ENCODE results near the gene S100A6.

Gene S100A6

GRCh38 chr1:153515504-153516394 is 20.0 kb downstream of the S100A6 start:
- DNase-seq (ENCODE audit: extremely low read depth, low read depth): no peak
- TF ChIP-seq CTCF (IDR thresholded peaks at IDR 0.05; ENCODE audit: low read depth, low read length, missing control alignments): no peak
- H3K4me3 ChIP-seq (replicated peaks; ENCODE audit: low read depth, low read length): no peak overlapping the region

- H3K4me3 ChIP-seq (replicated peaks; ENCODE audit: low read depth, low read length): no peak overlapping the region
- TF ChIP-seq CTCF (IDR thresholded peaks at IDR 0.05; ENCODE audit: low read depth, low read length, missing control alignments): no peak
- no peak for DNase-seq (ENCODE audit: extremely low read depth, low read depth)
These were observed 22.1 kb downstream of the S100A6 start for GRCh38 chr1:153513666-153514065.

GRCh38 chr1:153513023-153513422 is 22.8 kb downstream of the S100A6 start:
- H3K4me3 ChIP-seq (replicated peaks; ENCODE audit: low read depth, low read length): no peak overlapping the region
- TF ChIP-seq CTCF (IDR thresholded peaks at IDR 0.05; ENCODE audit: low read depth, low read length, missing control alignments): no peak
- DNase-seq (ENCODE audit: extremely low read depth, low read depth): no peak

GRCh38 chr1:153510984-153511410 is 24.8 kb downstream of the S100A6 start:
- DNase-seq (ENCODE audit: extremely low read depth, low read depth): no peak
- peak; percentile 96 for TF ChIP-seq CTCF (IDR thresholded peaks at IDR 0.05; ENCODE audit: low read depth, low read length, missing control alignments)
- no peak overlapping the region for H3K4me3 ChIP-seq (replicated peaks; ENCODE audit: low read depth, low read length)

GRCh38 chr1:153509729-153510354 is 25.9 kb downstream of the S100A6 start:
- no peak for DNase-seq (ENCODE audit: extremely low read depth, low read depth)

GRCh38 chr1:153509036-153509435 is 26.8 kb downstream of the S100A6 start:
- DNase-seq (ENCODE audit: extremely low read depth, low read depth): no peak
- no peak for TF ChIP-seq CTCF (IDR thresholded peaks at IDR 0.05; ENCODE audit: low read depth, low read length, missing control alignments)

More at GRCh38 chr1:153509729-153510354, 25.9 kb downstream of the S100A6 start:
- peak; percentile 81 for TF ChIP-seq CTCF (IDR thresholded peaks at IDR 0.05; ENCODE audit: low read depth, low read length, missing control alignments)
- H3K4me3 ChIP-seq (replicated peaks; ENCODE audit: low read depth, low read length): no peak overlapping the region

More at GRCh38 chr1:153509036-153509435, 26.8 kb downstream of the S100A6 start:
- no peak overlapping the region for H3K4me3 ChIP-seq (replicated peaks; ENCODE audit: low read depth, low read length)
